Keratinocyte (primary cell): ENCODE measurements around the gene KLRK1.
"Not testable (repeated sequence)": the region's sequence is repeated elsewhere in the genome, so short reads cannot be mapped to it uniquely, and the experiment has no call there.

ENCODE experiments used
- EZH2 ChIP-seq: IDR thresholded peaks from one replicate; pipeline ENCODE4 v1.6.1; 2012; ENCODE audit warnings: inconsistent platforms, mild to moderate bottlenecking, low read length, moderate library complexity
- TF ChIP-seq, protein P1 (sequence below), 3 experiments: IDR thresholded peaks in 1 of 3; conservative IDR thresholded peaks in 1 of 3; optimal IDR thresholded peaks in 1 of 3; 2 replicates in 2 of 3; 3 replicates in 1 of 3; pipeline versions ENCODE3 to v1.5.1; 2011; ENCODE audit warnings: low read length in 3 of 3, mild to moderate bottlenecking in 3 of 3, moderate library complexity in 2 of 3, control low read depth in 1 of 3, inconsistent platforms in 1 of 3; ENCODE audit not compliant: insufficient read depth in 2 of 3; ENCODE audit errors: extremely low read depth in 1 of 3

DNA sequence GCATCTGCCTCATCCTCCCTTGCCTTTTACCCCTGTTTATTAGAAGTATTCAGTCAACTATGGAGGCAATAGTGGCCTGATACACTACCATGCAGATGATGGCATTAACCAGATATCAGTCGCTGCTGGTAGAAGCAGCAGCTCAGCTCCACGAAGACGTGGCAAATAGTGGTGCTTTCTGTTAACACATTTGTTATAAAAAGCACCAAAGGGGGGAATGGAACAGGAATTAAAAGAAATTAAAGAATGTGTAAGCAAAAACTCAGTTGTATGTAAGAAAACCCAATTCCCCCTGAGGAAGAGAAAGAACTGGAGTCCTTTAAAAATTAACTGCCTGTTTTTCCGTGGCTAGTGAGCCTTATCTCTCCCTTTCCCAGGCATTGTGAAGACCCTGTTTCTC lies 22.1 kb downstream of the KLRK1 start:
- TF ChIP-seq, protein P1, sequence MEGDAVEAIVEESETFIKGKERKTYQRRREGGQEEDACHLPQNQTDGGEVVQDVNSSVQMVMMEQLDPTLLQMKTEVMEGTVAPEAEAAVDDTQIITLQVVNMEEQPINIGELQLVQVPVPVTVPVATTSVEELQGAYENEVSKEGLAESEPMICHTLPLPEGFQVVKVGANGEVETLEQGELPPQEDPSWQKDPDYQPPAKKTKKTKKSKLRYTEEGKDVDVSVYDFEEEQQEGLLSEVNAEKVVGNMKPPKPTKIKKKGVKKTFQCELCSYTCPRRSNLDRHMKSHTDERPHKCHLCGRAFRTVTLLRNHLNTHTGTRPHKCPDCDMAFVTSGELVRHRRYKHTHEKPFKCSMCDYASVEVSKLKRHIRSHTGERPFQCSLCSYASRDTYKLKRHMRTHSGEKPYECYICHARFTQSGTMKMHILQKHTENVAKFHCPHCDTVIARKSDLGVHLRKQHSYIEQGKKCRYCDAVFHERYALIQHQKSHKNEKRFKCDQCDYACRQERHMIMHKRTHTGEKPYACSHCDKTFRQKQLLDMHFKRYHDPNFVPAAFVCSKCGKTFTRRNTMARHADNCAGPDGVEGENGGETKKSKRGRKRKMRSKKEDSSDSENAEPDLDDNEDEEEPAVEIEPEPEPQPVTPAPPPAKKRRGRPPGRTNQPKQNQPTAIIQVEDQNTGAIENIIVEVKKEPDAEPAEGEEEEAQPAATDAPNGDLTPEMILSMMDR (optimal IDR thresholded peaks at IDR 0.05 in 1 of 3, IDR thresholded peaks at IDR 0.05 in 1 of 3, conservative IDR thresholded peaks at IDR 0.05 in 1 of 3; ENCODE audit: extremely low read depth in 1 of 3, insufficient read depth in 2 of 3, low read length in 3 of 3): not testable (repeated sequence)
- not testable (repeated sequence) for TF ChIP-seq EZH2
